Mesenchymal stem cell (in vitro differentiated cells and primary cell): ENCODE results near the gene DISC1.
A peak's percentile ranks its signal among the peaks of the same experiment; 100 is the strongest.
"Not testable (repeated sequence)": the region's sequence is repeated elsewhere in the genome, so short reads cannot be mapped to it uniquely, and the experiment has no call there.

Experiments used
- DNase-seq: peaks from one replicate; pipeline ENCODE4 v3.0.0-alpha.2; 2013
- H2AFZ ChIP-seq: one replicate; pipeline ENCODE4 v1.6.1; 2013; ENCODE audit warnings: low read depth, mild to moderate bottlenecking, control low read depth, inconsistent platforms, low read length, moderate library complexity
- H2AK5ac ChIP-seq: 2 replicates; pipeline ENCODE4 v1.6.1; 2013; ENCODE audit warnings: low read length, moderate library complexity, mild to moderate bottlenecking, inconsistent platforms; ENCODE audit not compliant: severe bottlenecking
- H2BK120ac ChIP-seq: one replicate; pipeline ENCODE4 v1.6.1; 2013; ENCODE audit warnings: low read depth, mild to moderate bottlenecking, inconsistent platforms, low read length, moderate library complexity
- H2BK12ac ChIP-seq, 2 experiments: one replicate each; pipeline ENCODE4 v1.6.1; 2013; ENCODE audit warnings: inconsistent platforms in 2 of 2, low read length in 2 of 2, mild to moderate bottlenecking in 2 of 2, moderate library complexity in 2 of 2, control low read depth in 1 of 2
- H2BK15ac ChIP-seq: one replicate; pipeline ENCODE4 v1.6.1; 2013; ENCODE audit warnings: mild to moderate bottlenecking, low read depth, inconsistent platforms; ENCODE audit not compliant: poor library complexity, severe bottlenecking
- H2BK5ac ChIP-seq: 2 replicates; pipeline ENCODE4 v1.6.1; 2013; ENCODE audit warnings: low read depth, mild to moderate bottlenecking, low read length, control low read depth, inconsistent platforms; ENCODE audit not compliant: poor library complexity, severe bottlenecking
- H3K14ac ChIP-seq, 2 experiments: one replicate each; pipeline ENCODE4 v1.6.1; 2013; ENCODE audit warnings: inconsistent platforms in 2 of 2, low read length in 2 of 2, control low read depth in 1 of 2, mild to moderate bottlenecking in 1 of 2, moderate library complexity in 1 of 2
- H3K18ac ChIP-seq, 2 experiments: one replicate each; pipeline ENCODE4 v1.6.1; 2013; ENCODE audit warnings: inconsistent platforms in 2 of 2, low read length in 2 of 2, control low read depth in 1 of 2, low read depth in 1 of 2, mild to moderate bottlenecking in 1 of 2
- H3K23ac ChIP-seq, 2 experiments: one replicate each; pipeline ENCODE4 v1.6.1; 2013; ENCODE audit warnings: inconsistent platforms in 2 of 2, low read length in 2 of 2, mild to moderate bottlenecking in 2 of 2, moderate library complexity in 2 of 2, control low read depth in 1 of 2
- H3K27ac ChIP-seq: 2 replicates; pipeline ENCODE4 v1.5.1; 2013; ENCODE audit warnings: mild to moderate bottlenecking, moderate library complexity, low read length, control low read depth, inconsistent platforms; ENCODE audit not compliant: poor library complexity, severe bottlenecking
- H3K27me3 ChIP-seq, 2 experiments: 2 replicates each; pipeline versions ENCODE4 v1.6.1 to v1.7.0; 2013; ENCODE audit warnings: low read length in 2 of 2, mild to moderate bottlenecking in 2 of 2, moderate library complexity in 2 of 2, control low read depth in 1 of 2, inconsistent platforms in 1 of 2; ENCODE audit not compliant: control insufficient read depth in 1 of 2, insufficient read depth in 1 of 2
- H3K36me3 ChIP-seq, 2 experiments: 2 replicates each; pipeline versions ENCODE4 v1.6.1 to v1.7.0; 2013; ENCODE audit warnings: low read length in 2 of 2, control low read depth in 1 of 2, inconsistent platforms in 1 of 2, low read depth in 1 of 2, mild to moderate bottlenecking in 1 of 2; ENCODE audit not compliant: insufficient read depth in 2 of 2, control insufficient read depth in 1 of 2
- H3K4ac ChIP-seq, 2 experiments: one replicate each; pipeline ENCODE4 v1.6.1; 2013; ENCODE audit warnings: inconsistent platforms in 2 of 2, low read length in 2 of 2, mild to moderate bottlenecking in 2 of 2, moderate library complexity in 2 of 2, control low read depth in 1 of 2, low read depth in 1 of 2
- H3K4me1 ChIP-seq: 2 replicates; pipeline ENCODE4 v1.6.1; 2013; ENCODE audit warnings: low read depth, low read length, control low read depth; ENCODE audit not compliant: control insufficient read depth, insufficient read depth
- H3K4me2 ChIP-seq: 2 replicates; pipeline ENCODE4 v1.6.1; 2013; ENCODE audit warnings: low read length, mild to moderate bottlenecking, inconsistent platforms; ENCODE audit not compliant: poor library complexity, severe bottlenecking
- H3K4me3 ChIP-seq, 2 experiments: 2 replicates each; pipeline versions ENCODE4 v1.5.1 to v1.7.0; 2013; ENCODE audit warnings: low read length in 2 of 2, mild to moderate bottlenecking in 2 of 2, control low read depth in 1 of 2, low read depth in 1 of 2; ENCODE audit not compliant: insufficient read depth in 1 of 2
- H3K79me1 ChIP-seq: replicated peaks from 2 replicates; pipeline ENCODE4 v1.6.1; 2013; ENCODE audit warnings: mild to moderate bottlenecking, control low read depth, low read length, inconsistent platforms; ENCODE audit not compliant: poor library complexity, severe bottlenecking
- H3K9ac ChIP-seq: 2 replicates; pipeline ENCODE4 v1.7.0; 2013; ENCODE audit warnings: mild to moderate bottlenecking, low read length, moderate library complexity
- H3K9me3 ChIP-seq: 2 replicates; pipeline ENCODE4 v1.7.0; 2013; ENCODE audit warnings: mild to moderate bottlenecking, low read length; ENCODE audit not compliant: control insufficient read depth
- H4K8ac ChIP-seq: one replicate; pipeline ENCODE4 v1.6.1; 2013; ENCODE audit warnings: inconsistent platforms, mild to moderate bottlenecking, low read length, moderate library complexity
- H4K91ac ChIP-seq: one replicate; pipeline ENCODE4 v1.6.1; 2013; ENCODE audit warnings: mild to moderate bottlenecking, low read length, inconsistent platforms
- WGBS: methylation state at CpG from one replicate; pipeline ENCODE4 v1.1.7; 2013; ENCODE audit warnings: mixed read lengths; 5-methylcytosine and 5-hydroxymethylcytosine counted together

DISC1 gene

GRCh38 chr1:231958448-231958847, 331.9 kb downstream of the DISC1 start:
- no peak overlapping the region for H2BK15ac ChIP-seq
- H3K36me3 ChIP-seq, result peaks cover 0 to 19% of the 10 kb centered on the region in 2 experiments
- peak; percentile 21 for DNase-seq
- no peak overlapping the region for H3K23ac ChIP-seq
- peaks cover 3% of the 10 kb centered on the region for H3K79me1 ChIP-seq
- H2BK12ac ChIP-seq, result no peak overlapping the region
- no peak overlapping the region for H2BK120ac ChIP-seq
- H3K4ac ChIP-seq, result no peak overlapping the region
- WGBS, result 95% methylated on average over 3 of the region's 4 CpGs
- H2AFZ ChIP-seq, result no peak overlapping the region
- H3K4me3 ChIP-seq, result no peak overlapping the region
- no peak overlapping the region for H4K91ac ChIP-seq
- H3K9ac ChIP-seq, result peak overlapping the region; percentile 23
- H3K27ac ChIP-seq, result no peak overlapping the region
- no peak overlapping the region for H3K4me2 ChIP-seq
- no peaks in the 10 kb centered on the region for H3K4me1 ChIP-seq
- no peak overlapping the region for H2BK5ac ChIP-seq
- H3K27me3 ChIP-seq, result no peaks in the 10 kb centered on the region
- H3K18ac ChIP-seq, result no peak overlapping the region
- peaks cover 6% of the 10 kb centered on the region for H3K9me3 ChIP-seq
- no peak overlapping the region for H3K14ac ChIP-seq
- H2AK5ac ChIP-seq, result no peak overlapping the region
- no peak overlapping the region for H4K8ac ChIP-seq

- Histone ChIP-seq H3K4me3 (no peak overlapping the region), H3K9me3 (peaks cover 6% of the 10 kb centered on the region), H2BK12ac (no peak overlapping the region), H3K4ac (no peak overlapping the region), H3K18ac (no peak overlapping the region), H3K79me1 (no peaks in the 10 kb centered on the region), H2BK5ac (no peak overlapping the region), H4K8ac (no peak overlapping the region), H3K14ac (no peak overlapping the region), H4K91ac (no peak overlapping the region), H2BK120ac (no peak overlapping the region), H3K27ac (no peak overlapping the region), H3K4me2 (no peak overlapping the region), H3K23ac (no peak overlapping the region), H3K27me3 (no peaks in the 10 kb centered on the region), H3K4me1 (no peaks in the 10 kb centered on the region), H2BK15ac (no peak overlapping the region), H3K36me3 (peaks cover 0 to 21% of the 10 kb centered on the region in 2 experiments), H2AFZ (no peak overlapping the region), H3K9ac (no peak overlapping the region), H2AK5ac (no peak overlapping the region)
- no peak for DNase-seq
- WGBS, result 96% methylated on average over 6 of the region's 6 CpGs
Observed at GRCh38 chr1:231959225-231959884, 332.8 kb downstream of the DISC1 start.

- not testable (repeated sequence) for H3K79me1 ChIP-seq, DNase-seq, H2AK5ac ChIP-seq, H3K9ac ChIP-seq, H3K4me3 ChIP-seq, H3K23ac ChIP-seq, H3K14ac ChIP-seq, H2BK120ac ChIP-seq, H2BK5ac ChIP-seq, H2BK12ac ChIP-seq, H4K8ac ChIP-seq, H2AFZ ChIP-seq, H3K18ac ChIP-seq, H3K4me2 ChIP-seq, H3K27me3 ChIP-seq, H3K4ac ChIP-seq, H3K4me1 ChIP-seq, H3K9me3 ChIP-seq, H4K91ac ChIP-seq, H2BK15ac ChIP-seq, H3K27ac ChIP-seq
- H3K36me3 ChIP-seq, result peaks cover 0 to 18% of the 10 kb centered on the region in 2 experiments
- WGBS, result 90% methylated on average over 1 of the region's 1 CpG
Observed at GRCh38 chr1:231961801-231962200, 335.2 kb downstream of the DISC1 start.

- Histone ChIP-seq H3K4me1 (no peaks in the 10 kb centered on the region), H3K23ac (no peak overlapping the region), H3K9me3 (no peaks in the 10 kb centered on the region), H3K4ac (no peak overlapping the region), H3K79me1 (peaks cover 1% of the 10 kb centered on the region), H2AFZ (no peak overlapping the region), H2BK5ac (no peak overlapping the region), H3K18ac (no peak overlapping the region), H3K4me3 (no peak overlapping the region), H3K27ac (no peak overlapping the region), H3K9ac (no peak overlapping the region), H4K91ac (no peak overlapping the region), H2BK120ac (no peak overlapping the region), H4K8ac (peak overlapping the region; percentile 35), H2AK5ac (no peak overlapping the region), H3K14ac (no peak overlapping the region), H3K27me3 (no peaks in the 10 kb centered on the region), H2BK12ac (no peak overlapping the region), H2BK15ac (no peak overlapping the region), H3K4me2 (no peak overlapping the region), H3K36me3 (peaks cover 0 to 15% of the 10 kb centered on the region in 2 experiments)
- DNase-seq, result no peak
- 92% methylated on average over 2 of the region's 2 CpGs for WGBS
Observed at GRCh38 chr1:231962636-231963035, 336.0 kb downstream of the DISC1 start.
